Body of pancreas (tissue), 4 donors: ENCODE results near the gene PRX. TPM values are rescaled to one million over a fixed set of nuclear protein-coding genes. Genes with fewer than 3 reads are reported as not detected.
"Not testable (repeated sequence)": the region's sequence is repeated elsewhere in the genome, so short reads cannot be mapped to it uniquely, and the experiment has no call there.

Experiments used
- ATAC-seq: fragments of 150-250 bp; one replicate; pipeline ENCODE4 v1.9.1; 2016
- DNase-seq, 4 donors: peaks; one replicate each; pipeline ENCODE4 v3.0.0-alpha.2; 2019
- H3K27ac ChIP-seq, 4 donors: fragments of 200-600 bp; sonication (generic); 1 replicate in 3 of 4; 2 replicates in 1 of 4; pipeline versions ENCODE4 v1.5.1 to v1.6.1; 2016 to 2019; ENCODE audit warnings: mild to moderate bottlenecking in 1 of 4, mixed read lengths in 1 of 4, moderate library complexity in 1 of 4
- H3K27me3 ChIP-seq, 2 donors: fragments of 200-600 bp; sonication (generic); one replicate each; pipeline ENCODE4 v1.6.0; 2016; ENCODE audit warnings: mild to moderate bottlenecking in 1 of 2
- H3K36me3 ChIP-seq, 2 donors: fragments of 200-600 bp; sonication (generic); replicated peaks in 1 of 2; 2 replicates each; pipeline ENCODE4 v1.5.1; 2016; ENCODE audit warnings: low read depth in 2 of 2; ENCODE audit not compliant: insufficient read depth in 1 of 2
- H3K4me1 ChIP-seq: fragments of 200-600 bp; sonication (generic); one replicate; pipeline ENCODE4 v1.6.0; 2016
- H3K4me3 ChIP-seq, 2 donors: fragments of 200-600 bp; sonication (generic); 1 replicate in 1 of 2; 2 replicates in 1 of 2; pipeline ENCODE4 v1.5.1; 2016 to 2019
- H3K9me3 ChIP-seq, 3 donors: fragments of 200-600 bp; sonication (generic); 1 replicate in 2 of 3; 2 replicates in 1 of 3; pipeline ENCODE4 v1.5.1; 2016
- POLR2A ChIP-seq, 3 donors: fragments of 450-650 bp; IDR thresholded peaks; one replicate each; pipeline ENCODE4 v1.6.1; 2016; ENCODE audit warnings: antibody characterized with exemption in 3 of 3, mild to moderate bottlenecking in 2 of 3
- WGBS, 2 donors: methylation state at CpG; one replicate each; pipeline ENCODE4 v1.1.5; 2017; 5-methylcytosine and 5-hydroxymethylcytosine counted together
- intact Hi-C: fragments of 100-400 bp; cut with DNase I; formaldehyde crosslinking; loops from one replicate; pipeline ENCODE4 v1.15.1; 2023
- total RNA-seq, 2 donors: library from RNA; depleted of rRNA; stranded (reverse); fragments of >200 nt; gene quantifications; one replicate each; pipeline ENCODE4 v1.1.0, GENCODE V29; 2016
- TF ChIP-seq, protein P1 (sequence below), 7 experiments: fragments of 450-650 bp in 4 of 7; fragments of 200-600 bp in 3 of 7; sonication (generic) in 3 of 7; IDR thresholded peaks; one replicate each; pipeline ENCODE4 v1.5.1; 2016 to 2019; ENCODE audit warnings: antibody characterized with exemption in 7 of 7

The PRX gene
- total RNA-seq, 2 donors from 2014 or later: 5.7 to 14.8 TPM

DNA sequence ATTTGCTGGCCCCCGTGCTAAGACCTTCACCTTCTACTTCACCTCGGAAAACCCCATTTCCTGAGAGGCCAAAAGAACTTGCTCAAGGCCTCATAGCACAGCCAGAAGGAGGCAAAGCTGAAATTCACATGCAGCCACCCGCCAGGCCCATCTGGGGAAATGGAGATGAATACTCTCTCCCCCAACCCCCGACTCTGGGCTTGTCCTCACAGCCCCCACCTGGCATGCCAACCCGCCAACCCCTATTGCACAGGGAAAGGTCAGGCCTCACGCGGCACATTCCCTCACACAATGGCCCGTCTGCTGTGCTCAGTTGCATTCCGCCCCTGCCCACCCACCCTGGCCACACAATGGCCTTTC lies 3.2 kb downstream of the PRX start:
- no peak for ATAC-seq
- DNase-seq: no peak
- no peaks in the 10 kb centered on the region for H3K27me3 ChIP-seq
- TF ChIP-seq POLR2A (IDR thresholded peaks at IDR 0.05): no peak
- TF ChIP-seq, protein P1, sequence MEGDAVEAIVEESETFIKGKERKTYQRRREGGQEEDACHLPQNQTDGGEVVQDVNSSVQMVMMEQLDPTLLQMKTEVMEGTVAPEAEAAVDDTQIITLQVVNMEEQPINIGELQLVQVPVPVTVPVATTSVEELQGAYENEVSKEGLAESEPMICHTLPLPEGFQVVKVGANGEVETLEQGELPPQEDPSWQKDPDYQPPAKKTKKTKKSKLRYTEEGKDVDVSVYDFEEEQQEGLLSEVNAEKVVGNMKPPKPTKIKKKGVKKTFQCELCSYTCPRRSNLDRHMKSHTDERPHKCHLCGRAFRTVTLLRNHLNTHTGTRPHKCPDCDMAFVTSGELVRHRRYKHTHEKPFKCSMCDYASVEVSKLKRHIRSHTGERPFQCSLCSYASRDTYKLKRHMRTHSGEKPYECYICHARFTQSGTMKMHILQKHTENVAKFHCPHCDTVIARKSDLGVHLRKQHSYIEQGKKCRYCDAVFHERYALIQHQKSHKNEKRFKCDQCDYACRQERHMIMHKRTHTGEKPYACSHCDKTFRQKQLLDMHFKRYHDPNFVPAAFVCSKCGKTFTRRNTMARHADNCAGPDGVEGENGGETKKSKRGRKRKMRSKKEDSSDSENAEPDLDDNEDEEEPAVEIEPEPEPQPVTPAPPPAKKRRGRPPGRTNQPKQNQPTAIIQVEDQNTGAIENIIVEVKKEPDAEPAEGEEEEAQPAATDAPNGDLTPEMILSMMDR (IDR thresholded peaks at IDR 0.05): no peak
- no peak overlapping the region for H3K27ac ChIP-seq
- no peaks in the 10 kb centered on the region for H3K9me3 ChIP-seq
- no peaks in the 10 kb centered on the region for H3K4me1 ChIP-seq
- no peaks in the 10 kb centered on the region for H3K36me3 ChIP-seq
- H3K4me3 ChIP-seq: no peak overlapping the region
- 21 to 64% methylated on average over 2 to 9 of the region's 9 CpGs for WGBS, 2 donors
- intact Hi-C loops: no loop called here

DNA sequence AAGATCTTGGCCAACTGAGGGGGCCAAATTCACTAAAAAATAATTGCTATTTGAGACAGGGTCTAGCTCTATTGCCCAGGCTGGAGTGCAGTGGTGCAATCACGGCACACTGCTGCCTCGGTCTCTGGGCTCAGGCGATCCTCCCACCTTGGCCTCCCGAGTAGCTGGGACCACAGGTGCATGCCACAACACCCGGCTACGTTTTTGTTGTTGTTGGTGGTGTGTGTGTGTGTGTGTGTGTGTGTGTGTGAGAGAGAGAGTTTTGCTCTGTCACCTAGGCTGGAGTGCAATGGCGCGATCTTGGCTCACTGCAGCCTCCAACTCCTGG lies 4.6 kb downstream of the PRX start:
- H3K4me3 ChIP-seq, H3K36me3 ChIP-seq, ATAC-seq, H3K9me3 ChIP-seq, DNase-seq, H3K27me3 ChIP-seq, H3K4me1 ChIP-seq, H3K27ac ChIP-seq, intact Hi-C loops: not testable (repeated sequence)
- 80% methylated on average over 8 of the region's 8 CpGs; no CpG with 5 or more reads in 1 of the 2 donors for WGBS, 2 donors

DNA sequence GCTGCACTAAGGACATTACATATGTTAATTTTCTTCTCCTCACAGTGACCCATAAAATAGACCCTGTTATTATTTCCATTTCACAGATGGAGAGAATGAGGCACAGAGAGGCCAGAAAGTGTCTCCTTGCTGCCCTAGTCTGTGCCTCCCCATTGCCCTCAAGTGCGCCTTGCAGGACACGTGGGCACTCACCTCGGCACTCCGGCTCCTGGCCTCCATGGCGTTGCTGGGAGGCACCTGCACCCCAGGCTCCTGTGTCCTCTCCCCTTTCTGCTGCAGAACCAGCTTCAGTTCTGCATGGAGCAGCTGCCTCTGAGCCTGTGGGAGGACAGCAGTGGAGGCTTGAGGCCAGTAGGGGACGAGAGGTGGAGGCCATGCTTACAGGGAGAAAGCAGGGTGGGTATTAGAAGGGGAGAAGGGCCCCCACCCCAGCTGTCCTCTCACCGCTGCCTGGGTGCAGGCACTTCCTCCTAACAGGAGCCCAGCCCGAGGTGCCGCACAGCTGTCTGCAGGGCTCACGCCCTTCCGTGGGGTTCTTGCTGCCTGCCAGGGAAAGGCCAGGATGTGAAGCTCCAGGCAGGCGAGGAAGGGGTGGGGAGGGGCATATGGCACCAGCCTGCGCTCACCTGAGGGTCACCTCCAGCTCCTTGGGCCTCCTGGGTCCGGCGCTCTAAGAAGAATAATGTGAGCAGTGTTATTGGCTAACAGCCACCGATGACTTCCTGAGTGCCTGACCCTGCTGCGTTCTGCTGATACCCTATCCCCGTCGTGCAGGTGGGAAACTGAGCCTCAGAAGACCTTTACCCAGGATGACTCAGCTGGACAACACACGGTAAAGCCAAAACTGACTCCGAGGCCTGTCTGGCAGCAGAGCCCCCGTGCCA lies 5.2 kb downstream of the PRX start:
- no peaks in the 10 kb centered on the region for H3K27me3 ChIP-seq
- no peaks in the 10 kb centered on the region for H3K9me3 ChIP-seq
- WGBS, 2 donors: 61 to 64% methylated on average over 9 to 22 of the region's 22 CpGs
- H3K27ac ChIP-seq: no peak overlapping the region
- TF ChIP-seq POLR2A (IDR thresholded peaks at IDR 0.05): no peak
- TF ChIP-seq, protein P1 (IDR thresholded peaks at IDR 0.05): no peak
- intact Hi-C loops: no loop called here
- DNase-seq: no peak
- no peaks in the 10 kb centered on the region for H3K36me3 ChIP-seq
- H3K4me1 ChIP-seq: peaks cover 12% of the 10 kb centered on the region
- no peak overlapping the region for H3K4me3 ChIP-seq
- no peak for ATAC-seq

DNA sequence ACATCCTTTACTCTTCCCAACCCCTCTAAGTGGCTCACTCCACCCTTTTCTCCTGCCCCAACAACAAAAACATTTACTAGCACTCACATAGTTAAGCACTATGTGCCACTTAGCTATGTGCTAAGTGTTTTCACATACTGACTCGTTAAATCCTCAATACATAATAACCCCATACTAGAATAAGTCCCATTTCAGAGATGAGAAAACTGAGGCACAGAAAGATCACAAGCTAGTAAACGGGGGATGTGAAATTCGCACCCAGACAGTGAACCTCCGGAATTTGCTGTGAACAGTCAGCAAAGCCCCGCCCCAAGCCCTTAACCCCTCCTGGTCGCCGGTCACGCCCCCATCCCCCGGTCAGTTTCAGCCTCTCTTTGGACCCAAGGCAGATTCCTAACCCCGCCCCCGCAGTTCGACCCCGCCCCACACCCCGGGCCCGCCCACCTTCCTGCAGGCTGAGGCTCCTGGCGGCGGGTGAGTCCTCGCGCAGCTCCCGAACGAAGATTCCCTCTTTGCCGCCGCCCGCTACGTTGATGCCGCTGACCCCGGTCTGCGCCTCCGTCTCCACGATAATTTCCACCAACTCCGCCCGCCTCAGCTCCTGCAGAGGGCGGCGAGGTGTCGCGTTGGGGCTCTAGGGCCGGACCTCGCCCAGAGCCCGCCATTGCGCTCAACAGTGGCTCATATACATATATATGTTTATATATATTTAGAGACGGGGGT lies 9.8 kb downstream of the PRX start:
- peaks cover 14% of the 10 kb centered on the region for H3K4me1 ChIP-seq
- ATAC-seq (peak; percentile 88), DNase-seq (peak; percentile 85 to 94 (median 88))
- H3K9me3 ChIP-seq: no peaks in the 10 kb centered on the region
- H3K4me3 ChIP-seq: peak overlapping the region; percentile 3 to 20
- intact Hi-C loops: no loop called here
- TF ChIP-seq POLR2A (IDR thresholded peaks at IDR 0.05): peak in 2 of 3 donors; percentile 28 to 51
- TF ChIP-seq, protein P1 (IDR thresholded peaks at IDR 0.05): peak in 1 of 7 experiments; percentile 18
- no peaks in the 10 kb centered on the region for H3K27me3 ChIP-seq
- peak overlapping the region in 3 of 4 donors; percentile 68 to 85 (median 71) for H3K27ac ChIP-seq
- WGBS, 2 donors: 0 to 1% methylated on average over 24 to 37 of the region's 41 CpGs
- no peaks in the 10 kb centered on the region for H3K36me3 ChIP-seq

DNA sequence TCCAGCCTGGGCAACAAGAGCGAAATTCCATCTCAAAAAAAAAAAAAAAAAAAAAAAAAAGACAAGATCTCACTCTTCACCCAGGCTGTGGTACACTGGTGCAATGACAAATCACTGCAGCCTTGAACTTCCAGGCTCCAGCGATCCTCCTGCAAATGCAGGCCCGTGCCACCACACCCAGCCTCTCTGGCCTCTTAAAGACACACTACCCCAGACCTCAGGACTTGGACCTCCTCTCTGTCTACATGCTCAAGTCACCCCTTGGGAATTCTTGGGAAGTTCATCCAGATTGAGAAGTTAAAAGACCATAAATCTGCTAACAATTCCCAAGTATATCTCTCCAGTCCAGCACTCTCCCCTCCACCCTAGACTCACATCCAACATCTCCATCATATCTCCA lies 12.6 kb downstream of the PRX start:
- no peak for DNase-seq
- Histone ChIP-seq H3K4me3 (no peak overlapping the region), H3K36me3 (no peaks in the 10 kb centered on the region), H3K9me3 (no peaks in the 10 kb centered on the region), H3K4me1 (peaks cover 14% of the 10 kb centered on the region), H3K27me3 (no peaks in the 10 kb centered on the region), H3K27ac (no peak overlapping the region)
- no peak for TF ChIP-seq POLR2A (IDR thresholded peaks at IDR 0.05)
- TF ChIP-seq, protein P1 (IDR thresholded peaks at IDR 0.05): no peak
- intact Hi-C loops: no loop called here
- WGBS, 2 donors: 50 to 77% methylated on average over 2 to 3 of the region's 3 CpGs
- no peak for ATAC-seq
